Measurements from ENCODE around the gene OR2G6. TPM values are rescaled to one million over a fixed set of nuclear protein-coding genes. Genes with fewer than 3 reads are reported as not detected.
"Not testable (repeated sequence)": the region's sequence is repeated elsewhere in the genome, so short reads cannot be mapped to it uniquely, and the experiment has no call there.

The OR2G6 gene
- total and polyA plus RNA-seq, 11 donors, result not detected

GRCh38 chr1:248572049-248572448, 64.2 kb downstream of the OR2G6 start:
- H3K27me3 ChIP-seq; H3K9me3 ChIP-seq; H3K4me1 ChIP-seq; DNase-seq; H3K36me3 ChIP-seq; H3K27ac ChIP-seq; ATAC-seq; H3K4me3 ChIP-seq; intact Hi-C loops (cut with DNase I): not testable (repeated sequence)
- WGBS, 4 donors, result no CpG with 5 or more reads among the region's 1 CpG

GRCh38 chr1:248573856-248574255, 66.0 kb downstream of the OR2G6 start:
- not testable (repeated sequence) for H3K9me3 ChIP-seq, H3K27ac ChIP-seq
- 70 to 82% (median 73%) methylated on average over 5 to 6 of the region's 8 CpGs for WGBS, 4 donors

DNA sequence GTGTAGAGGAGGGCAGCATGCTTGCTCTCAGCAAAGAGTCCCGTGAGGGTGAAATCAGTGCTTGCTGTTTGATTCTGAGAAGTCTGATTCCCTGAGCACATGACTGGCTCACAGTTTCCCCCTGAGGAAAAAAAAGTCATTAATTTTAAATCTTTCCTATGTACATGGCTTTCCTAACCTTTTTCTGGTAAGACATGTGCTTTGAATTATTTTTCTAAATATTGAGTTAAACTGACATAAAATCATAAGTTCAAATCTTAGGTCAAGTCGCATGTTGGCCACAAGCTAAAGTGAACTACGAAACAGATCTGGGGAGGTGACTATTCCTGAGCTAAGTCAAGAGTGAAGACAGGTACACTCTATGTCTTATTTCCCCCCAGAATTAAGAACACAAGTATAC, 66.8 kb downstream of the OR2G6 start, which contains the start of gene OR2T34:
OR2T34 (minus strand) TSS at position 101 of the 400 bp plus-strand sequence; CDS start at position 101, 0 bp downstream.
- H3K4me3 ChIP-seq; ATAC-seq; H3K36me3 ChIP-seq; H3K27ac ChIP-seq; intact Hi-C loops (cut with DNase I); DNase-seq; H3K4me1 ChIP-seq; H3K27me3 ChIP-seq; H3K9me3 ChIP-seq: not testable (repeated sequence)
- 81 to 94% (median 85%) methylated on average over 3 of the region's 3 CpGs for WGBS, 4 donors

More at GRCh38 chr1:248573856-248574255, 66.0 kb downstream of the OR2G6 start:
- intact Hi-C loops (cut with DNase I); H3K4me1 ChIP-seq; DNase-seq; H3K36me3 ChIP-seq; ATAC-seq; H3K4me3 ChIP-seq; H3K27me3 ChIP-seq: not testable (repeated sequence)

GRCh38 chr1:248576260-248576980, 68.5 kb downstream of the OR2G6 start:
- intact Hi-C loops (cut with DNase I), result no loop called here

More at GRCh38 chr1:248576260-248576980, 68.5 kb downstream of the OR2G6 start:
- peaks cover 0 to 7% (median 0%) of the 10 kb centered on the region in 12 donors for H3K9me3 ChIP-seq
- H3K27me3 ChIP-seq, result no peaks in the 10 kb centered on the region
- no peaks in the 10 kb centered on the region for H3K4me1 ChIP-seq
- DNase-seq, result no peak
- TF ChIP-seq, protein P1, sequence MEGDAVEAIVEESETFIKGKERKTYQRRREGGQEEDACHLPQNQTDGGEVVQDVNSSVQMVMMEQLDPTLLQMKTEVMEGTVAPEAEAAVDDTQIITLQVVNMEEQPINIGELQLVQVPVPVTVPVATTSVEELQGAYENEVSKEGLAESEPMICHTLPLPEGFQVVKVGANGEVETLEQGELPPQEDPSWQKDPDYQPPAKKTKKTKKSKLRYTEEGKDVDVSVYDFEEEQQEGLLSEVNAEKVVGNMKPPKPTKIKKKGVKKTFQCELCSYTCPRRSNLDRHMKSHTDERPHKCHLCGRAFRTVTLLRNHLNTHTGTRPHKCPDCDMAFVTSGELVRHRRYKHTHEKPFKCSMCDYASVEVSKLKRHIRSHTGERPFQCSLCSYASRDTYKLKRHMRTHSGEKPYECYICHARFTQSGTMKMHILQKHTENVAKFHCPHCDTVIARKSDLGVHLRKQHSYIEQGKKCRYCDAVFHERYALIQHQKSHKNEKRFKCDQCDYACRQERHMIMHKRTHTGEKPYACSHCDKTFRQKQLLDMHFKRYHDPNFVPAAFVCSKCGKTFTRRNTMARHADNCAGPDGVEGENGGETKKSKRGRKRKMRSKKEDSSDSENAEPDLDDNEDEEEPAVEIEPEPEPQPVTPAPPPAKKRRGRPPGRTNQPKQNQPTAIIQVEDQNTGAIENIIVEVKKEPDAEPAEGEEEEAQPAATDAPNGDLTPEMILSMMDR (IDR thresholded peaks at IDR 0.05), result no peak
- TF ChIP-seq POLR2A (IDR thresholded peaks at IDR 0.05), result no peak
- H3K4me3 ChIP-seq, result no peak overlapping the region
- 75 to 80% (median 77%) methylated on average over 9 of the region's 9 CpGs for whole genome bisulfite sequencing, 4 donors
- H3K36me3 ChIP-seq, result no peaks in the 10 kb centered on the region
- ATAC-seq, result no peak
- no peak overlapping the region for H3K27ac ChIP-seq

Other genes starting within 250 kb of the OR2G6 start
- not detected for gene OR2T33, start 230.1 kb upstream of the OR2G6 start, total RNA-seq
- not detected for gene OR2T33, start 230.1 kb upstream of the OR2G6 start, polyA plus RNA-seq
- not detected for gene OR2T12, start 204.6 kb upstream of the OR2G6 start, total RNA-seq
- not detected for gene OR2T12, start 204.6 kb upstream of the OR2G6 start, polyA plus RNA-seq
- not detected for gene OR2M7, start 183.5 kb upstream of the OR2G6 start, total RNA-seq
- not detected for gene OR2M7, start 183.5 kb upstream of the OR2G6 start, polyA plus RNA-seq
- not detected for gene OR14C36, start 159.3 kb upstream of the OR2G6 start, total RNA-seq
- gene OR14C36, start 159.3 kb upstream of the OR2G6 start, polyA plus RNA-seq, result not detected
- not detected for gene OR2T4, start 146.4 kb upstream of the OR2G6 start, total RNA-seq
- gene OR2T4, start 146.4 kb upstream of the OR2G6 start, polyA plus RNA-seq, result not detected
- not detected for gene OR2T6, start 132.3 kb upstream of the OR2G6 start, total RNA-seq
- gene OR2T6, start 132.3 kb upstream of the OR2G6 start, polyA plus RNA-seq, result not detected
- gene OR2T1, start 105.0 kb upstream of the OR2G6 start, total RNA-seq, result not detected
- gene OR2T1, start 105.0 kb upstream of the OR2G6 start, polyA plus RNA-seq, result not detected
- not detected for gene OR2T2, start 62.4 kb upstream of the OR2G6 start, total RNA-seq
- not detected for gene OR2T2, start 62.4 kb upstream of the OR2G6 start, polyA plus RNA-seq
- gene OR2T3, start 34.7 kb upstream of the OR2G6 start, total RNA-seq, result not detected
- gene OR2T3, start 34.7 kb upstream of the OR2G6 start, polyA plus RNA-seq, result not detected
- gene OR2T5, start 19.5 kb upstream of the OR2G6 start, total RNA-seq, result not detected
- gene OR2T5, start 19.5 kb upstream of the OR2G6 start, polyA plus RNA-seq, result not detected
- not detected for gene OR2T29, start 54.7 kb downstream of the OR2G6 start, total RNA-seq
- not detected for gene OR2T29, start 54.7 kb downstream of the OR2G6 start, polyA plus RNA-seq
- gene OR2T34, start 66.7 kb downstream of the OR2G6 start, total RNA-seq, result not detected
- not detected for gene OR2T34, start 66.7 kb downstream of the OR2G6 start, polyA plus RNA-seq
- not detected for gene OR2T10, start 89.6 kb downstream of the OR2G6 start, total RNA-seq
- gene OR2T10, start 89.6 kb downstream of the OR2G6 start, polyA plus RNA-seq, result not detected
- gene OR2T11, start 127.0 kb downstream of the OR2G6 start, total RNA-seq, result not detected
- not detected for gene OR2T11, start 127.0 kb downstream of the OR2G6 start, polyA plus RNA-seq
- gene OR2T35, start 137.2 kb downstream of the OR2G6 start, total RNA-seq, result not detected
- not detected for gene OR2T35, start 137.2 kb downstream of the OR2G6 start, polyA plus RNA-seq
- not detected for gene OR2T27, start 147.5 kb downstream of the OR2G6 start, total RNA-seq
- gene OR2T27, start 147.5 kb downstream of the OR2G6 start, polyA plus RNA-seq, result not detected
- gene OR14I1, start 194.7 kb downstream of the OR2G6 start, total RNA-seq, result not detected
- gene OR14I1, start 194.7 kb downstream of the OR2G6 start, polyA plus RNA-seq, result not detected
- gene LYPD8, start 247.7 kb downstream of the OR2G6 start, total RNA-seq, result not detected
- not detected for gene LYPD8, start 247.7 kb downstream of the OR2G6 start, polyA plus RNA-seq